IMR-90 (cell line): ENCODE data around the gene UTP4. TPM values are rescaled to one million over a fixed set of nuclear protein-coding genes. Genes with fewer than 3 reads are reported as not detected.
A peak's percentile ranks its signal among the peaks of the same experiment; 100 is the strongest.

Experiments
- ATAC-seq: fragments of 200-7000 bp; cut with Tn5 transposase; 2 replicates; pipeline ENCODE4 v1.9.1; 2020; ENCODE audit warnings: low read depth, mild to moderate bottlenecking, moderate library complexity
- Bru-seq: library from RNA; stranded (reverse); fragments of 400-500 nt; gene quantifications from one replicate; lab custom pipeline; 2021; lab: Mats Ljungman, UMichigan
- BruChase-seq, 2 experiments: library from RNA; stranded (reverse); fragments of 400-500 nt; gene quantifications; one replicate each; lab custom pipeline; 2021; lab: Mats Ljungman, UMichigan
- BruUV-seq: library from RNA; stranded (reverse); fragments of 400-500 nt; replicated peaks from 2 replicates; lab custom pipeline; 2021; lab: Mats Ljungman, UMichigan
- CTCF ChIA-PET: fragments of 300-600 bp; formaldehyde crosslinking; extraction: SDS; loops from one replicate; lab custom pipeline; 2021; ENCODE audit warnings: antibody characterized with exemption; lab: Yijun Ruan, JAX
- POLR2A ChIA-PET: fragments of 300-600 bp; sonication (Branson Sonifier 250); formaldehyde crosslinking; loops from one replicate; lab custom pipeline; 2022; ENCODE audit warnings: antibody characterized with exemption; ENCODE audit not compliant: unreplicated experiment; lab: Charles Lee
- DNase-seq: peaks from one replicate; pipeline ENCODE4 v3.0.0; 2013
- H2AFZ ChIP-seq: replicated peaks from 2 replicates; pipeline ENCODE3; 2013; ENCODE audit warnings: low read length, mild to moderate bottlenecking; ENCODE audit not compliant: poor library complexity
- H2AK5ac ChIP-seq: 2 replicates; pipeline ENCODE4 v1.6.1; 2013; ENCODE audit warnings: low read depth, low read length, inconsistent platforms
- H2AK9ac ChIP-seq: replicated peaks from 2 replicates; pipeline ENCODE3; 2013; ENCODE audit warnings: mild to moderate bottlenecking, low read depth, low read length, moderate library complexity; ENCODE audit not compliant: poor library complexity
- H2BK120ac ChIP-seq: 2 replicates; pipeline ENCODE4 v1.6.1; 2013; ENCODE audit warnings: low read depth, low read length, inconsistent platforms
- H2BK15ac ChIP-seq: 3 replicates; pipeline ENCODE4 v1.6.1; 2013; ENCODE audit warnings: low read depth, low read length, inconsistent platforms
- H2BK20ac ChIP-seq: 2 replicates; pipeline ENCODE4 v1.6.1; 2013; ENCODE audit warnings: low read depth, mild to moderate bottlenecking, inconsistent platforms, low read length, moderate library complexity
- H2BK5ac ChIP-seq: 2 replicates; pipeline ENCODE4 v1.6.1; 2013; ENCODE audit warnings: mild to moderate bottlenecking, low read depth, low read length, inconsistent platforms; ENCODE audit not compliant: poor library complexity, severe bottlenecking
- H3K14ac ChIP-seq: replicated peaks from 2 replicates; pipeline ENCODE4 v1.6.1; 2013; ENCODE audit warnings: low read depth, low read length, inconsistent platforms
- H3K18ac ChIP-seq: 2 replicates; pipeline ENCODE4 v1.6.1; 2013; ENCODE audit warnings: low read depth, low read length, control low read depth
- H3K23ac ChIP-seq: 2 replicates; pipeline ENCODE4 v1.6.1; 2013; ENCODE audit warnings: low read depth, low read length, inconsistent platforms
- H3K27ac ChIP-seq: 2 replicates; pipeline ENCODE4 v1.5.1; 2013; ENCODE audit warnings: mild to moderate bottlenecking, control low read depth, low read length; ENCODE audit not compliant: insufficient read depth
- H3K27me3 ChIP-seq: 2 replicates; pipeline ENCODE4 v1.6.1; 2013; ENCODE audit warnings: low read length; ENCODE audit not compliant: control insufficient read depth, insufficient read depth
- H3K36me3 ChIP-seq: 2 replicates; pipeline ENCODE4 v1.6.1; 2013; ENCODE audit warnings: low read length, mixed read lengths; ENCODE audit not compliant: control insufficient read depth, insufficient read depth
- H3K4ac ChIP-seq: 2 replicates; pipeline ENCODE4 v1.6.1; 2013; ENCODE audit warnings: low read depth, low read length, inconsistent platforms
- H3K4me1 ChIP-seq: 2 replicates; pipeline ENCODE4 v1.6.1; 2013; ENCODE audit warnings: low read length, mixed read lengths; ENCODE audit not compliant: control insufficient read depth, insufficient read depth
- H3K4me2 ChIP-seq: 2 replicates; pipeline ENCODE4 v1.6.1; 2013; ENCODE audit warnings: low read depth, mild to moderate bottlenecking, control low read depth, low read length, moderate library complexity
- H3K4me3 ChIP-seq: 2 replicates; pipeline ENCODE4 v1.5.1; 2013; ENCODE audit warnings: low read depth, mild to moderate bottlenecking, control low read depth, low read length, moderate library complexity; ENCODE audit not compliant: insufficient read depth
- H3K56ac ChIP-seq: 2 replicates; pipeline ENCODE4 v1.6.1; 2013; ENCODE audit warnings: low read length, inconsistent platforms; ENCODE audit not compliant: insufficient read depth; ENCODE audit errors: extremely low read depth
- H3K79me1 ChIP-seq, 2 experiments: 2 replicates each; pipeline ENCODE4 v1.6.1; 2013; ENCODE audit warnings: low read length in 2 of 2, inconsistent platforms in 1 of 2, low read depth in 1 of 2
- H3K9ac ChIP-seq: 2 replicates; pipeline ENCODE4 v1.6.1; 2013; ENCODE audit warnings: low read depth, low read length, control low read depth
- H3K9me1 ChIP-seq: 2 replicates; pipeline ENCODE4 v1.6.1; 2013; ENCODE audit warnings: low read length, inconsistent platforms; ENCODE audit not compliant: insufficient read depth
- H3K9me3 ChIP-seq: 2 replicates; pipeline ENCODE4 v1.6.1; 2013; ENCODE audit warnings: low read length; ENCODE audit not compliant: control insufficient read depth, insufficient read depth
- H4K20me1 ChIP-seq: 2 replicates; pipeline ENCODE4 v1.6.1; 2013; ENCODE audit warnings: low read length, inconsistent platforms; ENCODE audit not compliant: insufficient read depth
- H4K5ac ChIP-seq: 2 replicates; pipeline ENCODE4 v1.6.1; 2013; ENCODE audit warnings: mild to moderate bottlenecking, low read depth, low read length, control low read depth
- H4K8ac ChIP-seq, 2 experiments: 2 replicates each; pipeline ENCODE4 v1.6.1; 2013; ENCODE audit warnings: low read depth in 2 of 2, low read length in 2 of 2, control low read depth in 1 of 2, inconsistent platforms in 1 of 2
- H4K91ac ChIP-seq: 2 replicates; pipeline ENCODE4 v1.6.1; 2013; ENCODE audit warnings: low read depth, low read length, inconsistent platforms; ENCODE audit not compliant: insufficient read depth
- BHLHE40 ChIP-seq: fragments of 150-350 bp; IDR thresholded peaks from 2 replicates; pipeline ENCODE4 v1.6.1; 2016; ENCODE audit warnings: mild to moderate bottlenecking, low read depth, low read length
- CEBPB ChIP-seq: IDR thresholded peaks from 2 replicates; pipeline ENCODE4 v1.6.1; 2012; ENCODE audit warnings: low read depth, low read length, improper control_type of control experiment
- CHD1 ChIP-seq: IDR thresholded peaks from 2 replicates; pipeline ENCODE4 v1.6.1; 2012; ENCODE audit warnings: low read depth, low read length, improper control_type of control experiment
- MAFK ChIP-seq: IDR thresholded peaks from 2 replicates; pipeline ENCODE4 v1.6.1; 2012; ENCODE audit warnings: low read depth, low read length, improper control_type of control experiment
- MAZ ChIP-seq: IDR thresholded peaks from 2 replicates; pipeline ENCODE4 v1.6.1; 2012; ENCODE audit warnings: low read depth, mild to moderate bottlenecking, low read length, improper control_type of control experiment, moderate library complexity, borderline replicate concordance
- POLR2A ChIP-seq: IDR thresholded peaks from 2 replicates; pipeline ENCODE4 v1.6.1; 2012; ENCODE audit warnings: mild to moderate bottlenecking, low read depth, low read length
- RAD21 ChIP-seq: IDR thresholded peaks from 2 replicates; pipeline ENCODE4 v1.6.1; 2012; ENCODE audit warnings: low read length, improper control_type of control experiment
- RCOR1 ChIP-seq: IDR thresholded peaks from 2 replicates; pipeline ENCODE4 v1.6.1; 2012; ENCODE audit warnings: mild to moderate bottlenecking, low read length, improper control_type of control experiment; ENCODE audit not compliant: insufficient replicate concordance
- RFX5 ChIP-seq: IDR thresholded peaks from 2 replicates; pipeline ENCODE4 v1.8.0; 2012; ENCODE audit warnings: low read depth, mild to moderate bottlenecking, low read length, moderate library complexity
- SMC3 ChIP-seq: fragments of 150-350 bp; IDR thresholded peaks from 2 replicates; pipeline ENCODE4 v1.6.1; 2016; ENCODE audit warnings: low read depth, mild to moderate bottlenecking, antibody characterized with exemption, low read length, moderate library complexity
- WGBS, 2 experiments: methylation state at CpG; one replicate each; pipeline versions ENCODE4 v1.1.5 to v1.1.7; 2013; ENCODE audit warnings: missing lambda C conversion rate in 2 of 2; ENCODE audit not compliant: insufficient read length in 1 of 2; ENCODE audit errors: extremely low coverage in 2 of 2; 5-methylcytosine and 5-hydroxymethylcytosine counted together
- dilution Hi-C: fragments of 300-500 bp; cut with HindIII; formaldehyde crosslinking; loops from one replicate; pipeline ENCODE4 v1.14.3; 2018; ENCODE audit warnings: low sequenced_read_pairs; ENCODE audit not compliant: unreplicated experiment
- in situ Hi-C: fragments of 300-500 bp; cut with MboI; formaldehyde crosslinking; loops from 3 replicates; pipeline ENCODE4 v1.14.3; 2019; ENCODE audit warnings: low sequenced_read_pairs, inconsistent platforms, mixed read lengths
- intact Hi-C: fragments of 100-400 bp; cut with micrococcal nuclease; formaldehyde crosslinking; loops from 2 replicates; pipeline ENCODE4 v1.10.0; 2022
- long read RNA-seq: library from polyadenylated mRNA; unstranded; transcript quantifications from one replicate; pipeline ENCODE4 v2.0.0, GENCODE V29; 2021; ENCODE audit not compliant: unreplicated experiment
- polyA plus RNA-seq, 3 experiments: library from polyadenylated mRNA; depleted of rRNA; stranded (reverse); fragments of >200 nt; gene quantifications; 2 replicates each; pipeline ENCODE4 v1.2.3, GENCODE V29; 2012; ENCODE audit warnings: low replicate concordance in 1 of 3
- total RNA-seq: library from RNA; depleted of rRNA; stranded (reverse); fragments of >200 nt; gene quantifications from 2 replicates; pipeline ENCODE4 v1.2.3, GENCODE V29; 2012; rRNA removed
- TF ChIP-seq, protein P1 (sequence below): fragments of 150-350 bp; IDR thresholded peaks from 2 replicates; pipeline ENCODE4 v1.6.1; 2017; ENCODE audit warnings: mild to moderate bottlenecking, antibody characterized with exemption, low read length, low read depth
- TF ChIP-seq, protein P2 (sequence below): conservative IDR thresholded peaks from 2 replicates; pipeline ENCODE4 v1.5.1; 2012; ENCODE audit warnings: mild to moderate bottlenecking, low read depth, low read length, improper control_type of control experiment

UTP4 gene
- total RNA-seq (30.0 and 32.1 TPM in 2 replicates), polyA plus RNA-seq (2012; rRNA removed) (60.3 and 61.8 TPM in 2 replicates), Bru-seq, nascent RNA (percentile 76 among the genes with signal in this experiment), BruChase-seq, experiment 1, labeled RNA remaining after a 6-hour chase (percentile 78 among the genes with signal in this experiment), BruChase-seq, experiment 2, labeled RNA remaining after a 2-hour chase (percentile 70 among the genes with signal in this experiment)
- 24.3 and 27.2 TPM in 2 replicates for polyA plus RNA-seq (2012; cell fraction: cytosol; rRNA removed)
- polyA plus RNA-seq (2012; cell fraction: nucleus; rRNA removed; ENCODE audit: low replicate concordance): 43.2 and 50.8 TPM in 2 replicates
- long read RNA-seq, transcript UTP4-203 (17 exons, 2,186 nt): minor isoform, 8 of 82 reads
- long read RNA-seq, transcript UTP4-201 (17 exons, 2,322 nt): major isoform, 52 of 82 reads
- long read RNA-seq, partial matches to known transcripts: 14 of 82 reads
- long read RNA-seq, other reads (novel, unspliced or antisense): 8 of 82 reads

- H4K91ac ChIP-seq: peak within 1 kb of the TSS; percentile 97
- H2AK9ac ChIP-seq: peak within 1 kb of the TSS; percentile 100
- intact Hi-C loops: loop anchor here (5.0 kb wide), 1 partner anchor 140 kb away; no protein-coding TSS in a partner anchor
- peak within 1 kb of the TSS; percentile 98 for H3K9ac ChIP-seq
- no peak within 1 kb of the TSS; the same call in 2 of the 3 replicates for H2BK15ac ChIP-seq
- H3K23ac ChIP-seq: peak within 1 kb of the TSS; percentile 99
- peak within 1 kb of the TSS; percentile 94 for H2AFZ ChIP-seq
- peak within 1 kb of the TSS; percentile 59 for H3K18ac ChIP-seq
- H3K27me3 ChIP-seq: no peaks in the 10 kb centered on the region
- peaks cover 17 to 56% of the 10 kb centered on the region in 2 experiments for H3K79me1 ChIP-seq
- BruUV-seq: no TSS peak
- peaks cover 8% of the 10 kb centered on the region for H3K36me3 ChIP-seq
- 0% methylated on average over 15 of the region's 78 CpGs; no CpG with 5 or more reads in 1 of the 2 experiments for WGBS, 2 experiments
- ChIA-PET CTCF (no interaction called here), POLR2A (interaction anchor here (0.6 to 0.9 kb wide), 4 partner anchors 12 to 114 kb away, joined by 3 to 5 read pairs (median 5); no protein-coding TSS in a partner anchor)
- no peak within 1 kb of the TSS; the same call in 1 of the 2 replicates for H2BK20ac ChIP-seq
- peaks cover 23% of the 10 kb centered on the region; the same call in 1 of the 2 replicates for H4K20me1 ChIP-seq
- H3K27ac ChIP-seq: peak within 1 kb of the TSS; percentile 95
- H3K9me1 ChIP-seq: no peaks in the 10 kb centered on the region; the same call in 1 of the 2 replicates
- peak; percentile 76 for DNase-seq
- H3K9me3 ChIP-seq: no peaks in the 10 kb centered on the region
- peak within 1 kb of the TSS; percentile 93 to 95 for H4K8ac ChIP-seq
- H3K4me3 ChIP-seq: peak within 1 kb of the TSS; percentile 91
- peak within 1 kb of the TSS; percentile 90 for H2AK5ac ChIP-seq
- H3K56ac ChIP-seq: peak within 1 kb of the TSS; percentile 98
- peak; percentile 85 for ATAC-seq
- in situ Hi-C loops: no loop called here
- H3K14ac ChIP-seq: peak within 1 kb of the TSS; percentile 98
- peak within 1 kb of the TSS; percentile 70 for H2BK120ac ChIP-seq
- H3K4me1 ChIP-seq: no peaks in the 10 kb centered on the region
- peak within 1 kb of the TSS; percentile 99 for H3K4ac ChIP-seq
- peak within 1 kb of the TSS; percentile 93 for H4K5ac ChIP-seq
- peak within 1 kb of the TSS; percentile 93 for H3K4me2 ChIP-seq
- dilution Hi-C loops: no loop called here
- H2BK5ac ChIP-seq: peak within 1 kb of the TSS; percentile 97
- TF ChIP-seq RAD21: no peak
- no peak for TF ChIP-seq RFX5
- no peak for TF ChIP-seq CEBPB
- TF ChIP-seq, protein P1, sequence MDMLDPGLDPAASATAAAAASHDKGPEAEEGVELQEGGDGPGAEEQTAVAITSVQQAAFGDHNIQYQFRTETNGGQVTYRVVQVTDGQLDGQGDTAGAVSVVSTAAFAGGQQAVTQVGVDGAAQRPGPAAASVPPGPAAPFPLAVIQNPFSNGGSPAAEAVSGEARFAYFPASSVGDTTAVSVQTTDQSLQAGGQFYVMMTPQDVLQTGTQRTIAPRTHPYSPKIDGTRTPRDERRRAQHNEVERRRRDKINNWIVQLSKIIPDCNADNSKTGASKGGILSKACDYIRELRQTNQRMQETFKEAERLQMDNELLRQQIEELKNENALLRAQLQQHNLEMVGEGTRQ: peak; percentile 82
- no peak for TF ChIP-seq MAFK
- TF ChIP-seq, protein P2, sequence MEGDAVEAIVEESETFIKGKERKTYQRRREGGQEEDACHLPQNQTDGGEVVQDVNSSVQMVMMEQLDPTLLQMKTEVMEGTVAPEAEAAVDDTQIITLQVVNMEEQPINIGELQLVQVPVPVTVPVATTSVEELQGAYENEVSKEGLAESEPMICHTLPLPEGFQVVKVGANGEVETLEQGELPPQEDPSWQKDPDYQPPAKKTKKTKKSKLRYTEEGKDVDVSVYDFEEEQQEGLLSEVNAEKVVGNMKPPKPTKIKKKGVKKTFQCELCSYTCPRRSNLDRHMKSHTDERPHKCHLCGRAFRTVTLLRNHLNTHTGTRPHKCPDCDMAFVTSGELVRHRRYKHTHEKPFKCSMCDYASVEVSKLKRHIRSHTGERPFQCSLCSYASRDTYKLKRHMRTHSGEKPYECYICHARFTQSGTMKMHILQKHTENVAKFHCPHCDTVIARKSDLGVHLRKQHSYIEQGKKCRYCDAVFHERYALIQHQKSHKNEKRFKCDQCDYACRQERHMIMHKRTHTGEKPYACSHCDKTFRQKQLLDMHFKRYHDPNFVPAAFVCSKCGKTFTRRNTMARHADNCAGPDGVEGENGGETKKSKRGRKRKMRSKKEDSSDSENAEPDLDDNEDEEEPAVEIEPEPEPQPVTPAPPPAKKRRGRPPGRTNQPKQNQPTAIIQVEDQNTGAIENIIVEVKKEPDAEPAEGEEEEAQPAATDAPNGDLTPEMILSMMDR: no peak
- TF ChIP-seq BHLHE40: peak; percentile 50
- TF ChIP-seq RCOR1: no peak
- peak; percentile 94 for TF ChIP-seq POLR2A
- TF ChIP-seq MAZ: no peak
- TF ChIP-seq SMC3: no peak
- TF ChIP-seq CHD1: no peak
These were observed at the start of gene UTP4, which contains the start of gene CHTF8 for GRCh38 chr16:69132424-69133252. Gene UTP4, plus strand, starts transcription at chr16:69132649. Its CDS starts 811 bp downstream, at chr16:69133460. Gene CHTF8, minus strand, starts transcription at chr16:69132588. Its CDS starts 11,130 bp downstream, at chr16:69121458.
